WTC11 (cell line): ENCODE results near the gene PRKCB.
"Not testable (repeated sequence)": the region's sequence is repeated elsewhere in the genome, so short reads cannot be mapped to it uniquely, and the experiment has no call there.

Experiments used
- ZNF121 ChIP-seq: sonication (generic); formaldehyde crosslinking; IDR thresholded peaks from 2 replicates; pipeline ENCODE4 v1.8.0; 2023; ENCODE audit warnings: missing genetic modification reagents
- TF ChIP-seq, protein P1 (sequence below): fragments of 200-600 bp; IDR thresholded peaks from 2 replicates; pipeline ENCODE4 v1.8.0; 2022; ENCODE audit warnings: antibody characterized with exemption
- TF ChIP-seq, protein P2 (sequence below): sonication (generic); formaldehyde crosslinking; conservative IDR thresholded peaks from 2 replicates; pipeline ENCODE4 v1.8.1; 2023; ENCODE audit warnings: mild to moderate bottlenecking, low read depth, missing genetic modification reagents, moderate library complexity

DNA sequence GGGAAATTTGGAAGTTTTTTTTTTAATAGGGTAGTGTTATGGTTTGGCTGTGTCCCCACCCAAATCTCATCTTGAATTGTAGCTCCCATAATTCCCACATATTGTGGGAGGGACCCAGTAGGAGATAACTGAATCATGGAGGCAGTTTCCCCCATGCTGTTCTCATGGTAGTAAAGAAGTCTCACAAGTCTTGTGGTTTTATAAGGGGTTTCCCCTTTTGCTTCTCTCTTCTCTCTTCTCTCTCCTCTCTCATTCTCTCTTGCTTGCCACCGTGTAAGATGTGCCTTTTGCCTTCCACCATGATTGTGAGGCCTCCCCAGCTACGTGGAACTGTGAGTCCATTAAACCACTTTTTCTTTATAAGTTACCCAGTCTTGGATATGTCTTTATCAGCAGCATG is 403.1 kb downstream of the PRKCB start:
- TF ChIP-seq, protein P1, sequence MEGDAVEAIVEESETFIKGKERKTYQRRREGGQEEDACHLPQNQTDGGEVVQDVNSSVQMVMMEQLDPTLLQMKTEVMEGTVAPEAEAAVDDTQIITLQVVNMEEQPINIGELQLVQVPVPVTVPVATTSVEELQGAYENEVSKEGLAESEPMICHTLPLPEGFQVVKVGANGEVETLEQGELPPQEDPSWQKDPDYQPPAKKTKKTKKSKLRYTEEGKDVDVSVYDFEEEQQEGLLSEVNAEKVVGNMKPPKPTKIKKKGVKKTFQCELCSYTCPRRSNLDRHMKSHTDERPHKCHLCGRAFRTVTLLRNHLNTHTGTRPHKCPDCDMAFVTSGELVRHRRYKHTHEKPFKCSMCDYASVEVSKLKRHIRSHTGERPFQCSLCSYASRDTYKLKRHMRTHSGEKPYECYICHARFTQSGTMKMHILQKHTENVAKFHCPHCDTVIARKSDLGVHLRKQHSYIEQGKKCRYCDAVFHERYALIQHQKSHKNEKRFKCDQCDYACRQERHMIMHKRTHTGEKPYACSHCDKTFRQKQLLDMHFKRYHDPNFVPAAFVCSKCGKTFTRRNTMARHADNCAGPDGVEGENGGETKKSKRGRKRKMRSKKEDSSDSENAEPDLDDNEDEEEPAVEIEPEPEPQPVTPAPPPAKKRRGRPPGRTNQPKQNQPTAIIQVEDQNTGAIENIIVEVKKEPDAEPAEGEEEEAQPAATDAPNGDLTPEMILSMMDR: not testable (repeated sequence)
- TF ChIP-seq ZNF121: not testable (repeated sequence)
- TF ChIP-seq, protein P2, sequence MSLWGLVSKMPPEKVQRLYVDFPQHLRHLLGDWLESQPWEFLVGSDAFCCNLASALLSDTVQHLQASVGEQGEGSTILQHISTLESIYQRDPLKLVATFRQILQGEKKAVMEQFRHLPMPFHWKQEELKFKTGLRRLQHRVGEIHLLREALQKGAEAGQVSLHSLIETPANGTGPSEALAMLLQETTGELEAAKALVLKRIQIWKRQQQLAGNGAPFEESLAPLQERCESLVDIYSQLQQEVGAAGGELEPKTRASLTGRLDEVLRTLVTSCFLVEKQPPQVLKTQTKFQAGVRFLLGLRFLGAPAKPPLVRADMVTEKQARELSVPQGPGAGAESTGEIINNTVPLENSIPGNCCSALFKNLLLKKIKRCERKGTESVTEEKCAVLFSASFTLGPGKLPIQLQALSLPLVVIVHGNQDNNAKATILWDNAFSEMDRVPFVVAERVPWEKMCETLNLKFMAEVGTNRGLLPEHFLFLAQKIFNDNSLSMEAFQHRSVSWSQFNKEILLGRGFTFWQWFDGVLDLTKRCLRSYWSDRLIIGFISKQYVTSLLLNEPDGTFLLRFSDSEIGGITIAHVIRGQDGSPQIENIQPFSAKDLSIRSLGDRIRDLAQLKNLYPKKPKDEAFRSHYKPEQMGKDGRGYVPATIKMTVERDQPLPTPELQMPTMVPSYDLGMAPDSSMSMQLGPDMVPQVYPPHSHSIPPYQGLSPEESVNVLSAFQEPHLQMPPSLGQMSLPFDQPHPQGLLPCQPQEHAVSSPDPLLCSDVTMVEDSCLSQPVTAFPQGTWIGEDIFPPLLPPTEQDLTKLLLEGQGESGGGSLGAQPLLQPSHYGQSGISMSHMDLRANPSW: not testable (repeated sequence)
